Glutamatergic neuron (in vitro differentiated cells): ENCODE measurements around the gene SLC25A45. TPM values are rescaled to one million over a fixed set of nuclear protein-coding genes. Genes with fewer than 3 reads are reported as not detected.

Experiments
- DNase-seq: peaks from one replicate; pipeline ENCODE4 v3.0.0; 2022
- H3K27ac Mint-ChIP-seq: one replicate; pipeline ENCODE4 v1.8.0; 2020; ENCODE audit warnings: mild to moderate bottlenecking, mixed read lengths, inconsistent platforms; ENCODE audit not compliant: unreplicated experiment
- H3K27me3 Mint-ChIP-seq: one replicate; pipeline ENCODE4 v1.8.0; 2020; ENCODE audit warnings: mild to moderate bottlenecking, moderate library complexity, mixed read lengths, inconsistent platforms; ENCODE audit not compliant: unreplicated experiment
- H3K36me3 Mint-ChIP-seq: one replicate; pipeline ENCODE4 v1.8.0; 2020; ENCODE audit warnings: mild to moderate bottlenecking, mixed read lengths, inconsistent platforms; ENCODE audit not compliant: unreplicated experiment
- H3K4me1 Mint-ChIP-seq: one replicate; pipeline ENCODE4 v1.8.0; 2020; ENCODE audit warnings: mild to moderate bottlenecking, low read depth, mixed read lengths, inconsistent platforms; ENCODE audit not compliant: unreplicated experiment
- H3K4me3 Mint-ChIP-seq: one replicate; pipeline ENCODE4 v1.8.0; 2020; ENCODE audit warnings: mild to moderate bottlenecking, mixed read lengths, inconsistent platforms; ENCODE audit not compliant: unreplicated experiment
- H3K9me3 Mint-ChIP-seq: one replicate; pipeline ENCODE4 v1.8.0; 2020; ENCODE audit warnings: mild to moderate bottlenecking, moderate library complexity, mixed read lengths, inconsistent platforms; ENCODE audit not compliant: unreplicated experiment
- total RNA-seq: library from RNA; stranded (reverse); fragmentation: NEBNext Ultra II Directional; extraction: Animal tissue kit (Norgen Biotek cat#: 25700); gene quantifications from one replicate; pipeline ENCODE4 v1.2.1, GENCODE V29; 2021; ENCODE audit not compliant: unreplicated experiment
- TF ChIP-seq, protein P1 (sequence below): fragments of 200-600 bp; sonication (generic); IDR thresholded peaks from one replicate; pipeline ENCODE4 v1.5.0; 2021; ENCODE audit not compliant: partially characterized antibody, unreplicated experiment

Gene SLC25A45
- total RNA-seq, 1 donor from 2014 or later = 0.25 TPM

DNA sequence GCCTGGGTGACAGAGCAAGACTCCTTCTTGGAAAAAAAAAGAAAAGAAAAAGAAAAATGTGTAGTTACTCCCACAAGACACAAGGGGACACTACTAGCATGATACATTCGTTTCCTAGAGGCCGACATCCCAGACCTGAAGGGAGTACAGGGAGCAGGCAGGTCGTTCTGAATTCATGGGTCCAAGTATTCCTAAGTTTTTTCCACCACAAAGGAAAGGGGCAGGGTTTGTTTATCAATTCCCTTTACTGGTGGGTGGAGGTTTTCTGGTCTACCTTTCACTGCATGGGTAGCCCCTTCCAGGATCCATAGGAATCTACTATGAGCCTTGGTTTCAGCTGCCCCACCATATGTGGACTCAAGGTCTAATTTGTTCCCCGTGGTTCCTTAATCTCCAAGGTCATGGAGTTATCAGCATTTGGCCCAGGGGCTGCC, 16.1 kb downstream of the SLC25A45 start:
- Mint-ChIP-seq H3K9me3 (peaks cover 2% of the 10 kb centered on the region), H3K27me3 (peaks cover 1% of the 10 kb centered on the region), H3K36me3 (no peaks in the 10 kb centered on the region), H3K27ac (no peak overlapping the region), H3K4me1 (peaks cover 7% of the 10 kb centered on the region), H3K4me3 (no peak overlapping the region)
- TF ChIP-seq, protein P1, sequence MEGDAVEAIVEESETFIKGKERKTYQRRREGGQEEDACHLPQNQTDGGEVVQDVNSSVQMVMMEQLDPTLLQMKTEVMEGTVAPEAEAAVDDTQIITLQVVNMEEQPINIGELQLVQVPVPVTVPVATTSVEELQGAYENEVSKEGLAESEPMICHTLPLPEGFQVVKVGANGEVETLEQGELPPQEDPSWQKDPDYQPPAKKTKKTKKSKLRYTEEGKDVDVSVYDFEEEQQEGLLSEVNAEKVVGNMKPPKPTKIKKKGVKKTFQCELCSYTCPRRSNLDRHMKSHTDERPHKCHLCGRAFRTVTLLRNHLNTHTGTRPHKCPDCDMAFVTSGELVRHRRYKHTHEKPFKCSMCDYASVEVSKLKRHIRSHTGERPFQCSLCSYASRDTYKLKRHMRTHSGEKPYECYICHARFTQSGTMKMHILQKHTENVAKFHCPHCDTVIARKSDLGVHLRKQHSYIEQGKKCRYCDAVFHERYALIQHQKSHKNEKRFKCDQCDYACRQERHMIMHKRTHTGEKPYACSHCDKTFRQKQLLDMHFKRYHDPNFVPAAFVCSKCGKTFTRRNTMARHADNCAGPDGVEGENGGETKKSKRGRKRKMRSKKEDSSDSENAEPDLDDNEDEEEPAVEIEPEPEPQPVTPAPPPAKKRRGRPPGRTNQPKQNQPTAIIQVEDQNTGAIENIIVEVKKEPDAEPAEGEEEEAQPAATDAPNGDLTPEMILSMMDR = peak; percentile 80
- DNase-seq = no peak

DNA sequence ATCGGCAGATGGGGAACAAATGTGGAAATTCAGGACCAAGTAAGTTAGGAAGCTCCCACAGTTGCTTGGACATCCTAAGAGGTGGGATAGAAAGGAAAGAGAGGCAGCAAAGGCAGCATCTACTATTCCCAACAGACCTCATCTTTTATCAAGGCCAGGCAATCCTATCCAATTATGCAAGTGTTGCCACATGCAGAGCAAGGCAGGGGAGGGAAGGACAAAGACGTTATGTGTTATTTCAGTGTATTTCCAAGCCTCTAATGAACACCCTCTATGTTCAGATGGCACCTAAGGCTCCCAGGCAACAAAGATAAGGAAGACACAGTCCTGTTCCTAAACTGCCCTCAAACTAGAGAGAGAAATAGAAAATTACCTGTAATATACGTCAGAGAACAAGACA, 18.7 kb downstream of the SLC25A45 start:
- Mint-ChIP-seq H3K36me3 (no peaks in the 10 kb centered on the region), H3K27me3 (peaks cover 1% of the 10 kb centered on the region), H3K4me1 (peaks cover 7% of the 10 kb centered on the region), H3K4me3 (peak overlapping the region; percentile 1), H3K27ac (peak overlapping the region; percentile 70), H3K9me3 (no peaks in the 10 kb centered on the region)
- TF ChIP-seq, protein P1 = no peak
- no peak for DNase-seq

DNA sequence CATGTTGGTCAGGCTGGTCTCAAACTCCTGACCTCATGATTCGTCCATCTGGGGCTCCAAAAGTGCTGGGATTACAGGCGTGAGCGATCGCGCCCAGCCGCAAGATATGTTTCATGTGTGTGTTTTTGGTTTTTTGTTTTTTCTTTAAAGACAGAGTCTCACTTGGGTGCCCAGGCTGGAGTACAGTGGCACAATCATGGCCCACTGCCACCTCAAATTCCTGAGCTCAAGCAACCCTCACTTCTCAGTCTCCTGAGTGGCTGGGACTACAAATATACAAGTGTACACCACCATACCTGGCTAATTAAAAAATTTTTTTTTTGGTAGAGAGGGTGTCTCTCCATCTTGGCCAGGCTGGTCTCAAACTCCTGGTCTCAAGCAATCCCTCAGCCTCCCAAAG, 19.5 kb downstream of the SLC25A45 start:
- Mint-ChIP-seq H3K36me3 (no peaks in the 10 kb centered on the region), H3K4me1 (peaks cover 7% of the 10 kb centered on the region), H3K9me3 (peaks cover under 1% of the 10 kb centered on the region), H3K4me3 (no peak overlapping the region), H3K27ac (no peak overlapping the region), H3K27me3 (peaks cover 1% of the 10 kb centered on the region)
- TF ChIP-seq, protein P1 = no peak
- DNase-seq = no peak

DNA sequence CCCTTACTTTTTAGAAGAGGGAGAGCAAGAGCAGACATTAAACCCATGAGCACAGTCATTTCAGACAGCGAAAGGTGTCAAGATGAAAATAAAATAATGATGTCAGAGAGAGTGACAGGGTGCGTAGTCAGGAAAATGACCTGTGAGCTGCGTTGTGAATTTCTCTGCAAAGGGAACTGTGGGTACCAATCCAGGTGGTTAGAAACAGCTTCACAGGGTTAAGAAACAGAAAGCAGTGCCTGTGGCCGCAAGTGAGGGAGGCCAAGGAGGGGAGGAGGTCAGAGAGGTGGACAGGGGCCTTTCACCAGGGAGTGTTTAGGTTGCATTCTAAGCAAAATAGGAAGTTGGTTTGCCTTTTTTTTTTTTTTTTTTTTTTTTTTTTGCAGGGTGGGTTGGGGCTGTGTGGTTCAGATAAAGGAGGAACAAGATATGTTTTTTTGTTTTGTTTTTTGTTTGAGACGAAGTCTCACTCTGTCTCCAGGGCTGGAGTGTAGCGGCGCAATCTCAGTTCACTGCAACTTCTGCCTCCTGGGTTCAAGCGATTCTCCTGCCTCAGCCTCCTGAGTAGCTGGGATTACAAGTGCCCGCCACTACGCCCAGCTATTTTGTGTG, 20.0 kb downstream of the SLC25A45 start:
- Mint-ChIP-seq H3K9me3 (peaks cover 1% of the 10 kb centered on the region), H3K27ac (no peak overlapping the region), H3K4me3 (peak overlapping the region; percentile 4), H3K27me3 (peaks cover 1% of the 10 kb centered on the region), H3K4me1 (peaks cover 7% of the 10 kb centered on the region), H3K36me3 (no peaks in the 10 kb centered on the region)
- TF ChIP-seq, protein P1 = no peak
- DNase-seq = no peak

DNA sequence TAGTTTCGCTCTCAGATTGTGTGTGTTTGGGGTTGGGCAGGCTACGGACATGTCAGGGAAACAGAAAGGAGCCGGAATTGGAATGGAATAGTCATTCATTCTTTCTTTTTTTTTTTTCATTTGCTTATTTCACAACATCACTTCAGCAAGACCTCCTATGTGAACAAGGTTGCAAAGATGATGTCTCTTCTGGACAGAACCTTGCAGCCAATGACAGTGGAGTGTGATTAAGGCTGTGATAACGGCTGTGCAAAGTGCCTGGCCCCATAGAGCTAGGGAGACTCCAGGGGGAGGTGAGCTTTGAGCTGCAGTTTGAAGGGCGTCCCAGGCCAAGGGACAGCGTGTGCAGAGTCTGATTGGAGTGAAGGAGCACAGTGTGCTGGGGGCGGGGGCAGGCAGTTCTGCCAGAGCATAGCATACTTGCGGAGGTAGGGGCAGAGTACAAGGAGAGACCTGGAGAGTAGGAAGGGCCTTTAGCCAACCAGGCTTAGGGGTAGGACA, 24.5 kb downstream of the SLC25A45 start:
- no peak for DNase-seq
- TF ChIP-seq, protein P1 = no peak
- H3K27ac Mint-ChIP-seq = no peak overlapping the region
- peaks cover 8% of the 10 kb centered on the region for H3K27me3 Mint-ChIP-seq
- peaks cover 9% of the 10 kb centered on the region for H3K9me3 Mint-ChIP-seq
- H3K36me3 Mint-ChIP-seq = peaks cover under 1% of the 10 kb centered on the region
- H3K4me1 Mint-ChIP-seq = peaks cover 11% of the 10 kb centered on the region
- H3K4me3 Mint-ChIP-seq = peak overlapping the region; percentile 8
